ENCODE data around the gene NFS1.
"Not testable (repeated sequence)": the region's sequence is repeated elsewhere in the genome, so short reads cannot be mapped to it uniquely, and the experiment has no call there.

The NFS1 gene

GRCh38 chr20:35690265-35690664 lies 8.9 kb downstream of the NFS1 start:
- peaks cover 8% of the 10 kb centered on the region for H3K9me3 ChIP-seq (ENCODE audit: control insufficient read depth, insufficient read depth, low read depth, low read length)
- no peaks in the 10 kb centered on the region for H3K27me3 ChIP-seq (ENCODE audit: control insufficient read depth, insufficient read depth, low read length)
- H3K4me1 ChIP-seq (ENCODE audit: control insufficient read depth, insufficient read depth, low read length) = no peaks in the 10 kb centered on the region
- peaks cover 40% of the 10 kb centered on the region for H3K36me3 ChIP-seq (ENCODE audit: control insufficient read depth, insufficient read depth, low read length)
- no peak overlapping the region for H3K9ac ChIP-seq (ENCODE audit: low read length)
- no peak overlapping the region for H3K4me3 ChIP-seq (ENCODE audit: low read depth, low read length)
- H3K27ac ChIP-seq (ENCODE audit: low read depth, low read length) = no peak overlapping the region

DNA sequence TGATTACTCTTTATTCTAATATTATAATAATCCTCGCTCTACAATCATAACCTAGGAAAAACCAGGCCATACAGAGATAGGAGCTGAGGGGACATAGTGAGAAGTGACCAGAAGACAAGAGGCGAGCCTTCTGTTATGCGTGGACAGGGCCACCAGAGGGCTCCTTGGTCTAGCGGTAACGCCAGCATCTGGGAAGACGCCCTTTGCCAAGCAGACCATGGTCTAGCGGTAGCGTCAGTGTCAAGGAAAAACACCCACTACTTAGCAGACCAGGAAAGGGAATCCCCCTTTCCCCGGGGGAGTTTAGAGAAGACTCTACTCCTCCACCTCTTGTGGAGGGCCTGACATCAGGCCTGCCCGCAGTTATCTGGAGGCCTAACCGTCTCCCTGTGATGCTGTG lies 12.3 kb downstream of the NFS1 start:
- peaks cover 32% of the 10 kb centered on the region for H3K36me3 ChIP-seq (ENCODE audit: control insufficient read depth, insufficient read depth, low read length)
- H3K4me1 ChIP-seq (ENCODE audit: control insufficient read depth, insufficient read depth, low read length); H3K9ac ChIP-seq (ENCODE audit: low read length); H3K27me3 ChIP-seq (ENCODE audit: control insufficient read depth, insufficient read depth, low read length); H3K9me3 ChIP-seq (ENCODE audit: control insufficient read depth, insufficient read depth, low read depth, low read length); H3K4me3 ChIP-seq (ENCODE audit: low read depth, low read length); H3K27ac ChIP-seq (ENCODE audit: low read depth, low read length): not testable (repeated sequence)

GRCh38 chr20:35685368-35685767 lies 13.8 kb downstream of the NFS1 start:
- not testable (repeated sequence) for H3K4me3 ChIP-seq (ENCODE audit: low read depth, low read length); H3K9ac ChIP-seq (ENCODE audit: low read length); H3K27me3 ChIP-seq (ENCODE audit: control insufficient read depth, insufficient read depth, low read length); H3K4me1 ChIP-seq (ENCODE audit: control insufficient read depth, insufficient read depth, low read length); H3K27ac ChIP-seq (ENCODE audit: low read depth, low read length); H3K9me3 ChIP-seq (ENCODE audit: control insufficient read depth, insufficient read depth, low read depth, low read length)
- peaks cover 28% of the 10 kb centered on the region for H3K36me3 ChIP-seq (ENCODE audit: control insufficient read depth, insufficient read depth, low read length)

- Histone ChIP-seq H3K4me1 (ENCODE audit: control insufficient read depth, insufficient read depth, low read length) (no peaks in the 10 kb centered on the region), H3K9ac (ENCODE audit: low read length) (no peak overlapping the region), H3K9me3 (ENCODE audit: control insufficient read depth, insufficient read depth, low read depth, low read length) (0 out of 2 replicates have a peak, but pooled peaks cover under 1% of the 10 kb centered on the region), H3K27me3 (ENCODE audit: control insufficient read depth, insufficient read depth, low read length) (no peaks in the 10 kb centered on the region), H3K4me3 (ENCODE audit: low read depth, low read length) (no peak overlapping the region), H3K27ac (ENCODE audit: low read depth, low read length) (no peak overlapping the region), H3K36me3 (ENCODE audit: control insufficient read depth, insufficient read depth, low read length) (peaks cover 4% of the 10 kb centered on the region; the same call in 1 of the 2 replicates)
Observed at GRCh38 chr20:35681960-35682359, 17.2 kb downstream of the NFS1 start.

GRCh38 chr20:35680452-35681183 lies 18.5 kb downstream of the NFS1 start:
- H3K4me3 ChIP-seq (ENCODE audit: low read depth, low read length) = no peak overlapping the region
- H3K36me3 ChIP-seq (ENCODE audit: control insufficient read depth, insufficient read depth, low read length) = no peaks in the 10 kb centered on the region; the same call in 1 of the 2 replicates
- H3K9me3 ChIP-seq (ENCODE audit: control insufficient read depth, insufficient read depth, low read depth, low read length) = no peaks in the 10 kb centered on the region
- H3K27me3 ChIP-seq (ENCODE audit: control insufficient read depth, insufficient read depth, low read length) = no peaks in the 10 kb centered on the region
- H3K27ac ChIP-seq (ENCODE audit: low read depth, low read length) = no peak overlapping the region
- no peak overlapping the region for H3K9ac ChIP-seq (ENCODE audit: low read length)
- no peaks in the 10 kb centered on the region for H3K4me1 ChIP-seq (ENCODE audit: control insufficient read depth, insufficient read depth, low read length)

- H3K9me3 ChIP-seq (ENCODE audit: control insufficient read depth, insufficient read depth, low read depth, low read length) = no peaks in the 10 kb centered on the region
- no peak overlapping the region for H3K27ac ChIP-seq (ENCODE audit: low read depth, low read length)
- no peaks in the 10 kb centered on the region for H3K4me1 ChIP-seq (ENCODE audit: control insufficient read depth, insufficient read depth, low read length)
- H3K36me3 ChIP-seq (ENCODE audit: control insufficient read depth, insufficient read depth, low read length) = peaks cover 27% of the 10 kb centered on the region
- H3K27me3 ChIP-seq (ENCODE audit: control insufficient read depth, insufficient read depth, low read length) = no peaks in the 10 kb centered on the region
- H3K9ac ChIP-seq (ENCODE audit: low read length) = no peak overlapping the region
- no peak overlapping the region for H3K4me3 ChIP-seq (ENCODE audit: low read depth, low read length)
Observed at GRCh38 chr20:35674921-35675320, 24.2 kb downstream of the NFS1 start.

GRCh38 chr20:35673884-35674283 lies 25.3 kb downstream of the NFS1 start:
- Histone ChIP-seq H3K9me3 (ENCODE audit: control insufficient read depth, insufficient read depth, low read depth, low read length) (no peaks in the 10 kb centered on the region), H3K4me3 (ENCODE audit: low read depth, low read length) (no peak overlapping the region), H3K36me3 (ENCODE audit: control insufficient read depth, insufficient read depth, low read length) (peaks cover 36% of the 10 kb centered on the region), H3K4me1 (ENCODE audit: control insufficient read depth, insufficient read depth, low read length) (no peaks in the 10 kb centered on the region), H3K9ac (ENCODE audit: low read length) (no peak overlapping the region), H3K27me3 (ENCODE audit: control insufficient read depth, insufficient read depth, low read length) (no peaks in the 10 kb centered on the region), H3K27ac (ENCODE audit: low read depth, low read length) (no peak overlapping the region)

- Histone ChIP-seq H3K9ac (ENCODE audit: low read length) (no peak overlapping the region), H3K9me3 (ENCODE audit: control insufficient read depth, insufficient read depth, low read depth, low read length) (no peaks in the 10 kb centered on the region), H3K4me3 (ENCODE audit: low read depth, low read length) (no peak overlapping the region), H3K27ac (ENCODE audit: low read depth, low read length) (no peak overlapping the region), H3K27me3 (ENCODE audit: control insufficient read depth, insufficient read depth, low read length) (no peaks in the 10 kb centered on the region), H3K36me3 (ENCODE audit: control insufficient read depth, insufficient read depth, low read length) (peaks cover 40% of the 10 kb centered on the region), H3K4me1 (ENCODE audit: control insufficient read depth, insufficient read depth, low read length) (no peaks in the 10 kb centered on the region)
Observed at GRCh38 chr20:35669681-35670080, 29.5 kb downstream of the NFS1 start.

DNA sequence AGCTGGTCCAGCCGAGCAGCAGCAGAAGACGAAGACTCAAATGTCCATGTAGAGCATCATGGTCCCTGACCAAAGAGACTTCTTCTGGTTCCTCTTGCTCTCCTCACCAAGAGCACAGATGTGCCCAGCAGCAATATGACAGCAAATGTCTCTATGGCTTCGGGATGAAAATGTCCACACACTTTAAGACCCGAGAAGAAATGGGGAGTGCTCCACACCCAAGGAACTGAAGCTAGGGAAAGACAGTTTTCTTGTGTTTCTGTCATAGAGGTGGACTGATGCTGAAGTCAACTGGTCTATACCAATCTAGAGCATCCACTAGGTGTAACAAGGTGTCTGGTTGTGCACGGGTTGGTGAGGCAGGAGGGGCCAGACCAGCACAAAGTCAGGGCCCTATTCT lies 29.9 kb downstream of the NFS1 start:
- Histone ChIP-seq H3K4me1 (ENCODE audit: control insufficient read depth, insufficient read depth, low read length) (no peaks in the 10 kb centered on the region), H3K36me3 (ENCODE audit: control insufficient read depth, insufficient read depth, low read length) (peaks cover 36% of the 10 kb centered on the region), H3K4me3 (ENCODE audit: low read depth, low read length) (no peak overlapping the region), H3K9ac (ENCODE audit: low read length) (no peak overlapping the region), H3K27me3 (ENCODE audit: control insufficient read depth, insufficient read depth, low read length) (no peaks in the 10 kb centered on the region), H3K27ac (ENCODE audit: low read depth, low read length) (no peak overlapping the region), H3K9me3 (ENCODE audit: control insufficient read depth, insufficient read depth, low read depth, low read length) (no peaks in the 10 kb centered on the region)

- Histone ChIP-seq H3K36me3 (ENCODE audit: control insufficient read depth, insufficient read depth, low read length) (peaks cover 18% of the 10 kb centered on the region), H3K9ac (ENCODE audit: low read length) (no peak overlapping the region), H3K4me3 (ENCODE audit: low read depth, low read length) (no peak overlapping the region), H3K27ac (ENCODE audit: low read depth, low read length) (no peak overlapping the region), H3K27me3 (ENCODE audit: control insufficient read depth, insufficient read depth, low read length) (no peaks in the 10 kb centered on the region), H3K4me1 (ENCODE audit: control insufficient read depth, insufficient read depth, low read length) (peaks cover 17% of the 10 kb centered on the region), H3K9me3 (ENCODE audit: control insufficient read depth, insufficient read depth, low read depth, low read length) (no peaks in the 10 kb centered on the region; the same call in 1 of the 2 replicates)
Observed at GRCh38 chr20:35665949-35666288, 33.2 kb downstream of the NFS1 start.

DNA sequence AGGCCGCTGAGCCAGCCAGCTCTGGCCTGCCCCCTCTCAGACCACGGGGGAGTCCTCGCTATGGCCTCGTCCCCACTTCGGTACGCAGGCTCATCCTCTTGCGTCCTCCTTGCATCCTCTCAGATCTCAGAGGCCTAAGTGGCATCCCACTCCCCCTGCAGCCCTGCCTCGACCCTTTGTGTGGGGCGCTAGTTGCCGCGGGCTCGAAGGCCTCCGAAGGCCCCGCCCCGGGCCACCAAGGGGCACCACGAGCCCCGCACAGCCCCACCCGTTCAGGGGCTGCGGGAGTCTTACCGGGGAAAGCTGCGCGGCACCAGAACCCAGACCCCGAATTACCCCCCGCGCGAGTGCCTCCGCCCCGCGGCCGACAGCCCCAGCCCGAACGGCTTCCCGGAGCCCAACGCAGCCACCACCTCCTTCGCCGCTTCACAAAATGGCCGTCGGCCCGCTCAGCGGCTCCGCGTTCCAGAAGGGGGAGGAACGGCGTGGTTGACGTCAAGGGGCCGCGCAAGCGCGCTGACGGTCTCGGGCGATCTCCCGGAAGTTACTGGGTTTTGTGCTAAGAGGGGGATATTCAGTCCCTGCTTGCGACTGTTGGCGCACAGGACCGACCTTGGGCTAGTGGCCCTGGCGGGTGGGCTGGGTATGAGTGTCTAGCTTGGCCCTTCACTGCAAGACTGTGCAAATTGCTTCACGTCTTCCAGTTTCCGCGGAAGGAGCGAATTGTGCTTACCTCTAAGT lies 34.5 kb downstream of the NFS1 start, which contains the start of the genes CPNE1 and RBM12:
Gene CPNE1 (minus strand): TSS at position 435 of the 741 bp plus-strand sequence. CDS start 31,977 bp downstream, outside the sequence.
Gene RBM12 (minus strand): TSS at position 435 of the 741 bp plus-strand sequence. CDS start 9,578 bp downstream, outside the sequence.
- Histone ChIP-seq H3K9me3 (ENCODE audit: control insufficient read depth, insufficient read depth, low read depth, low read length) (no peaks in the 10 kb centered on the region; the same call in 1 of the 2 replicates), H3K9ac (ENCODE audit: low read length) (peak within 1 kb of the TSS; percentile 90), H3K4me3 (ENCODE audit: low read depth, low read length) (peak within 1 kb of the TSS; percentile 86), H3K4me1 (ENCODE audit: control insufficient read depth, insufficient read depth, low read length) (peaks cover 17% of the 10 kb centered on the region), H3K27ac (ENCODE audit: low read depth, low read length) (peak within 1 kb of the TSS; percentile 92), H3K27me3 (ENCODE audit: control insufficient read depth, insufficient read depth, low read length) (no peaks in the 10 kb centered on the region), H3K36me3 (ENCODE audit: control insufficient read depth, insufficient read depth, low read length) (peaks cover 12% of the 10 kb centered on the region)
